22Rv1 (cell line): ENCODE measurements around the gene RAB12.

Source experiments
- H3K27ac ChIP-seq: fragments of 450-650 bp; 2 replicates; pipeline ENCODE4 v1.5.1; 2017
- ZFX ChIP-seq: fragments of 450-650 bp; IDR thresholded peaks from 2 replicates; pipeline ENCODE4 v1.6.1; 2017; ENCODE audit warnings: antibody characterized with exemption, borderline replicate concordance
- TF ChIP-seq, protein P1 (sequence below): fragments of 450-650 bp; IDR thresholded peaks from 2 replicates; pipeline ENCODE4 v1.5.1; 2017; ENCODE audit warnings: mild to moderate bottlenecking

The RAB12 gene

GRCh38 chr18:8661754-8662559 is 52.7 kb downstream of the RAB12 start:
- H3K27ac ChIP-seq: no peak overlapping the region
- TF ChIP-seq, protein P1, sequence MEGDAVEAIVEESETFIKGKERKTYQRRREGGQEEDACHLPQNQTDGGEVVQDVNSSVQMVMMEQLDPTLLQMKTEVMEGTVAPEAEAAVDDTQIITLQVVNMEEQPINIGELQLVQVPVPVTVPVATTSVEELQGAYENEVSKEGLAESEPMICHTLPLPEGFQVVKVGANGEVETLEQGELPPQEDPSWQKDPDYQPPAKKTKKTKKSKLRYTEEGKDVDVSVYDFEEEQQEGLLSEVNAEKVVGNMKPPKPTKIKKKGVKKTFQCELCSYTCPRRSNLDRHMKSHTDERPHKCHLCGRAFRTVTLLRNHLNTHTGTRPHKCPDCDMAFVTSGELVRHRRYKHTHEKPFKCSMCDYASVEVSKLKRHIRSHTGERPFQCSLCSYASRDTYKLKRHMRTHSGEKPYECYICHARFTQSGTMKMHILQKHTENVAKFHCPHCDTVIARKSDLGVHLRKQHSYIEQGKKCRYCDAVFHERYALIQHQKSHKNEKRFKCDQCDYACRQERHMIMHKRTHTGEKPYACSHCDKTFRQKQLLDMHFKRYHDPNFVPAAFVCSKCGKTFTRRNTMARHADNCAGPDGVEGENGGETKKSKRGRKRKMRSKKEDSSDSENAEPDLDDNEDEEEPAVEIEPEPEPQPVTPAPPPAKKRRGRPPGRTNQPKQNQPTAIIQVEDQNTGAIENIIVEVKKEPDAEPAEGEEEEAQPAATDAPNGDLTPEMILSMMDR: no peak
- no peak for TF ChIP-seq ZFX

- H3K27ac ChIP-seq: no peak overlapping the region
- TF ChIP-seq ZFX: no peak
- TF ChIP-seq, protein P1: no peak
These were observed 53.5 kb downstream of the RAB12 start for GRCh38 chr18:8662560-8663255.

- no peak overlapping the region for H3K27ac ChIP-seq
- no peak for TF ChIP-seq ZFX
These were observed 58.6 kb downstream of the RAB12 start for GRCh38 chr18:8667846-8668245.

DNA sequence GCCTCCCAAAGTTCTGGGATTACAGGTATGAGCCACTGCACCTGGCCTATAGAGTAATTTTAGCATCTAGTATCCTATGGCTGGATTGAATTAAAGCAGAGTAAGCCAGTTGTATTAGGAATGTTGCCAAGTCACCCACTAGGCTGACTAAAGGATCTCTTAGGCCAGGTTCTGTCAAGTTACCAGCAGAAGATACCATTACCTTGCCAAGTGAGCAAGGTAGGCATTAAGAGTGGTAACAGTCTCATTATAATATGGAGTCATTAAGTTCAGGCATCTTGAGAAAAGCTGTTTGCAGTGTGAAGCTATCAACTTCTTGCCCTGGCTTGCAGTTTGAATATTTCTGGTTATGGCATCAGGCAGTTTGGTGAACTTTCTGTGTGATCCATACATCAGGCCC is 59.1 kb downstream of the RAB12 start:
- no peak overlapping the region for H3K27ac ChIP-seq
- TF ChIP-seq, protein P1: no peak

- no peak overlapping the region for H3K27ac ChIP-seq
- TF ChIP-seq ZFX: no peak
- TF ChIP-seq, protein P1: no peak
These were observed 60.3 kb downstream of the RAB12 start for GRCh38 chr18:8669571-8669970.

DNA sequence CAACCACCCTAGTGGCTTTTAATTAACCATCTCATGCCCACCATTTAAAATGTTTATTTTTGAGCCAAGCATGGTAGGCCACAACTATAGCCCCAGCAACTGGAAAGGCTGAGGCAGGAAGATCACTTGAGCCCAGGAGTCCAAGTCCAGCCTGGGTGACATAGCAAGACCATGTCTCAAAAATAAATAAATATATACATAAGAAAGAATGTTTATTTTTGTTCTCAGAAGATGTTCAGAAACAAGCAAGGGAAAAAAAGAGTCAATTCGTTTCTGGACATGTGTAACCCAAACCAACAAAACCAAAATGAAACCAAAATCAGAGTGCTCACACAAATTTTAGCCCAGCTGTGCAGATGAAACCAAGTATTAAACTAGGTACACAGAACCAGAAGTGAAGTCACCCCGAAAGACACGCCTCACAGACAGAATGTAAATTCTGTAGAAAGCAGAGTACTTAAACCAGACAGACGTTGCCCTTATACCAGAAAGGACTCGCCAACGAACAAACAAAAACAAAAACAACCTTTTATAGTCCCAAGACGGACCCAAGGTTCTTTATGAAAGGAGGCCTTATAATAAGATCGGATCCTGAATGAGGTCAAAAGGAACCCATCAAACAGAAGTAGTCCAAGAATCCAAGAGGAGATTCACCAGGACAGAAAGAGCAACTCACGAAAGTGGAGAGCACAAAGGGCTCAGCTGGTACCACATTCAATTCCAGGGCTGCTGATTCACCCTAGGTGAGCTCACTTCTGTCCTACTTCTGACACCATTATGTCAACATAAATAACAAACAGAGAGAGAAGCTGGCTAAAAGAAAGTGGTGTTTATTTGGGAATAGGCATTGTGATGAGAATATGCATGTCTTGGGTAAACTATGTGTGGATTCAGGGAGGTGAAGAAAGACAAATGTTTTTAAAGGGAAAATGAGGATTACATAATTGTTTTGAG is 64.3 kb downstream of the RAB12 start:
- H3K27ac ChIP-seq: no peak overlapping the region
- TF ChIP-seq, protein P1: no peak
- no peak for TF ChIP-seq ZFX

DNA sequence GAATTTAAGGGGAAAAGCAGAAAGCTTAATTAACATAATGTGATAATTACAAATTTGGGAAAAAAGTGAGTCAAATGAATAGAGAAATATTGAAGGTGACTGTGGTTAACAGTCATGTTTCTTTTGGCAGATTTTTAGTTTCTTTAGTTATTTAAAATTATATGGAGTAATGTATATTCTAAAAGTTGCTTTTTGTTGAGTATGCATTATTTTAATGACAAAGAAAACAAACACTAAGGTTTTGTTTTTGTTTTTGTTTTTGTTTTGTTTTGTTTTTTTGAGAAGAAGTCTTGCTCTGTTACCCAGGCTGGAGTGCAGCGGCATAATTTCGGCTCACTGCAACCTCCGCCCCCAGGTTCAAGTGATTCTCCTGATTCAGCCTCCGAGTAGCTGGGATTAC is 65.8 kb downstream of the RAB12 start:
- no peak for TF ChIP-seq ZFX
- TF ChIP-seq, protein P1: no peak

More for the DNA sequence above, 65.8 kb downstream of the RAB12 start:
- no peak overlapping the region for H3K27ac ChIP-seq
